Measurements from ENCODE around the gene HOXA6. TPM values are rescaled to one million over a fixed set of nuclear protein-coding genes. Genes with fewer than 3 reads are reported as not detected.

Gene HOXA6
- total and polyA plus RNA-seq, 10 of the 15 experiments (the other 5 are each of a cell fraction or from before 2014, with no cell fraction given): 0.08 TPM; not detected in 9

GRCh38 chr7:27187475-27188385 is 40.2 kb upstream of the HOXA6 start:
- Histone ChIP-seq H3K9ac (ENCODE audit: control insufficient read depth, insufficient read depth, low read length) (no peak overlapping the region), H3K4me1 (ENCODE audit: control insufficient read depth, insufficient read depth, low read length) (no peaks in the 10 kb centered on the region), H3K9me3 (replicated peaks; ENCODE audit: control insufficient read depth, insufficient read depth, low read length) (no peaks in the 10 kb centered on the region; the same call in 2 of the 3 replicates), H2AFZ (ENCODE audit: control insufficient read depth, low read depth, low read length) (no peak overlapping the region), H3K27me3 (replicated peaks in 1 of 2; ENCODE audit: control insufficient read depth in 2 of 2, insufficient read depth in 2 of 2, low read length in 1 of 2) (peaks cover 47 to 54% of the 10 kb centered on the region in 2 experiments), H3K4me3 (no peak overlapping the region), H3K79me2 (ENCODE audit: control insufficient read depth, insufficient read depth, low read length) (no peaks in the 10 kb centered on the region), H3K36me3 (ENCODE audit: control insufficient read depth in 2 of 2, insufficient read depth in 2 of 2, low read length in 1 of 2) (no peaks in the 10 kb centered on the region), H4K20me1 (ENCODE audit: control insufficient read depth, insufficient read depth) (0 out of 2 replicates have a peak, but pooled peaks cover 3% of the 10 kb centered on the region), H3K4me2 (ENCODE audit: control insufficient read depth, insufficient read depth) (no peak overlapping the region), H3K27ac (ENCODE audit: control insufficient read depth, insufficient read depth) (no peak overlapping the region)
- ChIA-PET CTCF (interaction anchor here (0.6 to 2.1 kb wide), 3 partner anchors 8 to 582 kb away, joined by 3 to 7 read pairs (median 3); no protein-coding TSS in a partner anchor), SMC1A (ENCODE audit: uncharacterized antibody, unreplicated experiment) (interaction anchor here (0.6 to 1.2 kb wide), 2 partner anchors 8 to 591 kb away, joined by 3 to 5 read pairs; no protein-coding TSS in a partner anchor), POLR2A (no interaction called here), RAD21 (ENCODE audit: unreplicated experiment) (interaction anchor here (0.6 kb wide), 1 partner anchor 71 kb away, joined by 4 read pairs; no protein-coding TSS in a partner anchor)
- ATAC-seq (no peak), FAIRE-seq (no peak), DNase-seq (ENCODE audit: low read depth, low spot score) (no peak)
- intact Hi-C loops (cut with micrococcal nuclease; ENCODE audit: unreplicated experiment): no loop called here
- in situ Hi-C loops (cut with MboI): no loop called here
- 16% methylated on average over 44 of the region's 46 CpGs for WGBS (ENCODE audit: insufficient coverage, insufficient replicate concordance, low lambda C conversion rate, missing lambda C conversion rate)
- TF ChIP-seq MEF2A (IDR thresholded peaks at IDR 0.05; ENCODE audit: insufficient read depth, low read depth, low read length): no peak
- no peak for TF ChIP-seq TCF12 (IDR thresholded peaks at IDR 0.05; ENCODE audit: low read depth, low read length)
- TF ChIP-seq SUZ12 (IDR thresholded peaks at IDR 0.05; ENCODE audit: unreplicated experiment): peak; percentile 45
- TF ChIP-seq IKZF1 (conservative IDR thresholded peaks at IDR 0.05): 0 out of 2 replicates have a peak, but pooled peaks have one; percentile 10
- no peak for TF ChIP-seq ELK1 (IDR thresholded peaks at IDR 0.05; ENCODE audit: low read depth, low read length)
- BruUV-seq (replicated peaks): no TSS peak

All from GM12878 (cell line).